IMR-90 (cell line): ENCODE measurements around the gene CNGB1. TPM values are rescaled to one million over a fixed set of nuclear protein-coding genes. Genes with fewer than 3 reads are reported as not detected.
A peak's percentile ranks its signal among the peaks of the same experiment; 100 is the strongest.

ENCODE experiments used
- ATAC-seq: fragments of 200-7000 bp; cut with Tn5 transposase; 2 replicates; pipeline ENCODE4 v1.9.1; 2020; ENCODE audit warnings: low read depth, mild to moderate bottlenecking, moderate library complexity
- BruUV-seq: library from RNA; stranded (reverse); fragments of 400-500 nt; replicated peaks from 2 replicates; lab custom pipeline; 2021; lab: Mats Ljungman, UMichigan
- CTCF ChIA-PET: fragments of 300-600 bp; formaldehyde crosslinking; extraction: SDS; loops from one replicate; lab custom pipeline; 2021; ENCODE audit warnings: antibody characterized with exemption; lab: Yijun Ruan, JAX
- POLR2A ChIA-PET: fragments of 300-600 bp; sonication (Branson Sonifier 250); formaldehyde crosslinking; loops from one replicate; lab custom pipeline; 2022; ENCODE audit warnings: antibody characterized with exemption; ENCODE audit not compliant: unreplicated experiment; lab: Charles Lee
- DNase-seq: peaks from one replicate; pipeline ENCODE4 v3.0.0; 2013
- H2AFZ ChIP-seq: replicated peaks from 2 replicates; pipeline ENCODE3; 2013; ENCODE audit warnings: low read length, mild to moderate bottlenecking; ENCODE audit not compliant: poor library complexity
- H2AK5ac ChIP-seq: 2 replicates; pipeline ENCODE4 v1.6.1; 2013; ENCODE audit warnings: low read depth, low read length, inconsistent platforms
- H2AK9ac ChIP-seq: replicated peaks from 2 replicates; pipeline ENCODE3; 2013; ENCODE audit warnings: mild to moderate bottlenecking, low read depth, low read length, moderate library complexity; ENCODE audit not compliant: poor library complexity
- H2BK120ac ChIP-seq: 2 replicates; pipeline ENCODE4 v1.6.1; 2013; ENCODE audit warnings: low read depth, low read length, inconsistent platforms
- H2BK15ac ChIP-seq: 3 replicates; pipeline ENCODE4 v1.6.1; 2013; ENCODE audit warnings: low read depth, low read length, inconsistent platforms
- H2BK20ac ChIP-seq: 2 replicates; pipeline ENCODE4 v1.6.1; 2013; ENCODE audit warnings: low read depth, mild to moderate bottlenecking, inconsistent platforms, low read length, moderate library complexity
- H2BK5ac ChIP-seq: 2 replicates; pipeline ENCODE4 v1.6.1; 2013; ENCODE audit warnings: mild to moderate bottlenecking, low read depth, low read length, inconsistent platforms; ENCODE audit not compliant: poor library complexity, severe bottlenecking
- H3K14ac ChIP-seq: replicated peaks from 2 replicates; pipeline ENCODE4 v1.6.1; 2013; ENCODE audit warnings: low read depth, low read length, inconsistent platforms
- H3K18ac ChIP-seq: 2 replicates; pipeline ENCODE4 v1.6.1; 2013; ENCODE audit warnings: low read depth, low read length, control low read depth
- H3K23ac ChIP-seq: 2 replicates; pipeline ENCODE4 v1.6.1; 2013; ENCODE audit warnings: low read depth, low read length, inconsistent platforms
- H3K27ac ChIP-seq: 2 replicates; pipeline ENCODE4 v1.5.1; 2013; ENCODE audit warnings: mild to moderate bottlenecking, control low read depth, low read length; ENCODE audit not compliant: insufficient read depth
- H3K27me3 ChIP-seq: 2 replicates; pipeline ENCODE4 v1.6.1; 2013; ENCODE audit warnings: low read length; ENCODE audit not compliant: control insufficient read depth, insufficient read depth
- H3K36me3 ChIP-seq: 2 replicates; pipeline ENCODE4 v1.6.1; 2013; ENCODE audit warnings: low read length, mixed read lengths; ENCODE audit not compliant: control insufficient read depth, insufficient read depth
- H3K4ac ChIP-seq: 2 replicates; pipeline ENCODE4 v1.6.1; 2013; ENCODE audit warnings: low read depth, low read length, inconsistent platforms
- H3K4me1 ChIP-seq: 2 replicates; pipeline ENCODE4 v1.6.1; 2013; ENCODE audit warnings: low read length, mixed read lengths; ENCODE audit not compliant: control insufficient read depth, insufficient read depth
- H3K4me2 ChIP-seq: 2 replicates; pipeline ENCODE4 v1.6.1; 2013; ENCODE audit warnings: low read depth, mild to moderate bottlenecking, control low read depth, low read length, moderate library complexity
- H3K4me3 ChIP-seq: 2 replicates; pipeline ENCODE4 v1.5.1; 2013; ENCODE audit warnings: low read depth, mild to moderate bottlenecking, control low read depth, low read length, moderate library complexity; ENCODE audit not compliant: insufficient read depth
- H3K56ac ChIP-seq: 2 replicates; pipeline ENCODE4 v1.6.1; 2013; ENCODE audit warnings: low read length, inconsistent platforms; ENCODE audit not compliant: insufficient read depth; ENCODE audit errors: extremely low read depth
- H3K79me1 ChIP-seq, 2 experiments: 2 replicates each; pipeline ENCODE4 v1.6.1; 2013; ENCODE audit warnings: low read length in 2 of 2, inconsistent platforms in 1 of 2, low read depth in 1 of 2
- H3K9ac ChIP-seq: 2 replicates; pipeline ENCODE4 v1.6.1; 2013; ENCODE audit warnings: low read depth, low read length, control low read depth
- H3K9me1 ChIP-seq: 2 replicates; pipeline ENCODE4 v1.6.1; 2013; ENCODE audit warnings: low read length, inconsistent platforms; ENCODE audit not compliant: insufficient read depth
- H3K9me3 ChIP-seq: 2 replicates; pipeline ENCODE4 v1.6.1; 2013; ENCODE audit warnings: low read length; ENCODE audit not compliant: control insufficient read depth, insufficient read depth
- H4K20me1 ChIP-seq: 2 replicates; pipeline ENCODE4 v1.6.1; 2013; ENCODE audit warnings: low read length, inconsistent platforms; ENCODE audit not compliant: insufficient read depth
- H4K5ac ChIP-seq: 2 replicates; pipeline ENCODE4 v1.6.1; 2013; ENCODE audit warnings: mild to moderate bottlenecking, low read depth, low read length, control low read depth
- H4K8ac ChIP-seq, 2 experiments: 2 replicates each; pipeline ENCODE4 v1.6.1; 2013; ENCODE audit warnings: low read depth in 2 of 2, low read length in 2 of 2, control low read depth in 1 of 2, inconsistent platforms in 1 of 2
- H4K91ac ChIP-seq: 2 replicates; pipeline ENCODE4 v1.6.1; 2013; ENCODE audit warnings: low read depth, low read length, inconsistent platforms; ENCODE audit not compliant: insufficient read depth
- CEBPB ChIP-seq: IDR thresholded peaks from 2 replicates; pipeline ENCODE4 v1.6.1; 2012; ENCODE audit warnings: low read depth, low read length, improper control_type of control experiment
- MAZ ChIP-seq: IDR thresholded peaks from 2 replicates; pipeline ENCODE4 v1.6.1; 2012; ENCODE audit warnings: low read depth, mild to moderate bottlenecking, low read length, improper control_type of control experiment, moderate library complexity, borderline replicate concordance
- NFE2L2 ChIP-seq: fragments of 150-350 bp; IDR thresholded peaks from 2 replicates; pipeline ENCODE4 v1.6.1; 2016; ENCODE audit warnings: low read depth, mild to moderate bottlenecking, low read length
- WGBS, 2 experiments: methylation state at CpG; one replicate each; pipeline versions ENCODE4 v1.1.5 to v1.1.7; 2013; ENCODE audit warnings: missing lambda C conversion rate in 2 of 2; ENCODE audit not compliant: insufficient read length in 1 of 2; ENCODE audit errors: extremely low coverage in 2 of 2; 5-methylcytosine and 5-hydroxymethylcytosine counted together
- dilution Hi-C: fragments of 300-500 bp; cut with HindIII; formaldehyde crosslinking; loops from one replicate; pipeline ENCODE4 v1.14.3; 2018; ENCODE audit warnings: low sequenced_read_pairs; ENCODE audit not compliant: unreplicated experiment
- in situ Hi-C: fragments of 300-500 bp; cut with MboI; formaldehyde crosslinking; loops from 3 replicates; pipeline ENCODE4 v1.14.3; 2019; ENCODE audit warnings: low sequenced_read_pairs, inconsistent platforms, mixed read lengths
- intact Hi-C: fragments of 100-400 bp; cut with micrococcal nuclease; formaldehyde crosslinking; loops from 2 replicates; pipeline ENCODE4 v1.10.0; 2022
- polyA plus RNA-seq, 3 experiments: library from polyadenylated mRNA; depleted of rRNA; stranded (reverse); fragments of >200 nt; gene quantifications; 2 replicates each; pipeline ENCODE4 v1.2.3, GENCODE V29; 2012; ENCODE audit warnings: low replicate concordance in 1 of 3
- total RNA-seq: library from RNA; depleted of rRNA; stranded (reverse); fragments of >200 nt; gene quantifications from 2 replicates; pipeline ENCODE4 v1.2.3, GENCODE V29; 2012

CNGB1 gene
- total and polyA plus RNA-seq, 2 of the 4 experiments (the other 2 are of a cell fraction), result not detected

GRCh38 chr16:57938936-57939871 lies 31.7 kb downstream of the CNGB1 start:
- no peak overlapping the region for H2BK15ac ChIP-seq
- 47% methylated on average over 12 of the region's 13 CpGs; no CpG with 5 or more reads in 1 of the 2 experiments for WGBS, 2 experiments
- H2AFZ ChIP-seq, result peak overlapping the region; percentile 58
- no peak overlapping the region for H3K9ac ChIP-seq
- no peak overlapping the region for H2BK20ac ChIP-seq
- no peaks in the 10 kb centered on the region for H3K79me1 ChIP-seq
- dilution Hi-C loops (no loop called here), intact Hi-C loops (no loop called here), in situ Hi-C loops (no loop called here)
- no peak overlapping the region for H2AK5ac ChIP-seq
- H3K56ac ChIP-seq, result no peak overlapping the region
- DNase-seq (peak; percentile 20), ATAC-seq (peak; percentile 71)
- no peak overlapping the region for H3K23ac ChIP-seq
- H3K36me3 ChIP-seq, result no peaks in the 10 kb centered on the region
- H3K4me2 ChIP-seq, result no peak overlapping the region
- no peak overlapping the region for H4K8ac ChIP-seq
- H2BK120ac ChIP-seq, result no peak overlapping the region
- H2AK9ac ChIP-seq, result peak overlapping the region; percentile 50
- no peak overlapping the region for H3K4ac ChIP-seq
- H4K91ac ChIP-seq, result no peak overlapping the region
- H3K14ac ChIP-seq, result no peak overlapping the region
- H3K4me3 ChIP-seq, result no peak overlapping the region
- CTCF ChIA-PET, result no interaction called here
- H3K4me1 ChIP-seq, result no peaks in the 10 kb centered on the region
- H3K18ac ChIP-seq, result no peak overlapping the region
- H3K27me3 ChIP-seq, result peaks cover 20% of the 10 kb centered on the region
- no peaks in the 10 kb centered on the region for H3K9me1 ChIP-seq
- H2BK5ac ChIP-seq, result no peak overlapping the region
- no peak overlapping the region for H4K5ac ChIP-seq
- no peaks in the 10 kb centered on the region for H4K20me1 ChIP-seq
- no peaks in the 10 kb centered on the region for H3K9me3 ChIP-seq
- no TSS peak for BruUV-seq
- POLR2A ChIA-PET, result no interaction called here
- TF ChIP-seq MAZ (peak; percentile 33; the same call in 1 of the 2 replicates), CEBPB (peak; percentile 96), NFE2L2 (no peak)
- no peak overlapping the region for H3K27ac ChIP-seq
